ENCODE measurements around the gene ABR.
"Not testable (repeated sequence)": the region's sequence is repeated elsewhere in the genome, so short reads cannot be mapped to it uniquely, and the experiment has no call there.

ABR gene

GRCh38 chr17:1120596-1121441 is 59.0 kb downstream of the ABR start:
- no peak for DNase-seq

DNA sequence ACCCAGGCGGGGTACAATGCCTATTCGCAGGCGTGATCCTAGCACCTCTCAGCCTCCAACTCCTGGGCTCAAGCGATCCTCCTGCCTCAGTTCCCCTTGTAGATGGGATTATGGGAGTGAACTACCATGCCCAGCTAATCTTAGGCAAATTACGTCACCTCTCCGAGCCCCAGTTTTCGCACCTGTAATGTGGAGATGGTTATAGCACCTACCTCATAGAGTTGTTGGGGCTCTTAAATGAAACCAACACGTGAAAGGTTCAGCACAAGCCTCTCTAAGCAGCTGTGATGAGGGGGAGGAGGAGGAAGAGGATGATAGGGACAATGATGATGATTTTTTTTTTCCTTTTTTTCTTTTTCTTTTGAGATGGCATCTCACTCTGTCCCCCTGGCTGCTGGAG is 59.9 kb downstream of the ABR start:
- no peak for DNase-seq

DNA sequence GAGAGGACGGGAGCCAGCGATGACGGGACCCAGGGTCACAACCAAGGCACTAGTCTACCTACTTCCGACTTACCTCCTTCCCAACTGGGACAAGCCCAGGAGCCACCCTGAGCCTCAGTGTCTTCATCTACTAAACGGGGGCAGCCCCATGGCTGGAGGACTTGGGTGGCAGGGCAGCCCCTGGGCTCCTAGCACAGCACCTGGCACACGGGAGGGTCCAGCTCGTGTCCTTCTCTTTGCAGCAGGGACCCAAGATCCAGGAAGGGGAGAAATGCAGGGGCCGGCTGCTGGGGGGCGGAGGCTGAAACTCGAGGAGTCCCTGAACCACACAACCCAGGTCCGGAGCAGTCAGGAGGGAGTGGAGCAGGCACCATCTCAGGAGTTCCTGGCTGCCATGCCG is 63.2 kb downstream of the ABR start:
- no peak for DNase-seq

GRCh38 chr17:1112875-1113274 is 66.9 kb downstream of the ABR start:
- DNase-seq, result no peak

- DNase-seq, result no peak
Observed at GRCh38 chr17:1111599-1112443, 68.0 kb downstream of the ABR start.

DNA sequence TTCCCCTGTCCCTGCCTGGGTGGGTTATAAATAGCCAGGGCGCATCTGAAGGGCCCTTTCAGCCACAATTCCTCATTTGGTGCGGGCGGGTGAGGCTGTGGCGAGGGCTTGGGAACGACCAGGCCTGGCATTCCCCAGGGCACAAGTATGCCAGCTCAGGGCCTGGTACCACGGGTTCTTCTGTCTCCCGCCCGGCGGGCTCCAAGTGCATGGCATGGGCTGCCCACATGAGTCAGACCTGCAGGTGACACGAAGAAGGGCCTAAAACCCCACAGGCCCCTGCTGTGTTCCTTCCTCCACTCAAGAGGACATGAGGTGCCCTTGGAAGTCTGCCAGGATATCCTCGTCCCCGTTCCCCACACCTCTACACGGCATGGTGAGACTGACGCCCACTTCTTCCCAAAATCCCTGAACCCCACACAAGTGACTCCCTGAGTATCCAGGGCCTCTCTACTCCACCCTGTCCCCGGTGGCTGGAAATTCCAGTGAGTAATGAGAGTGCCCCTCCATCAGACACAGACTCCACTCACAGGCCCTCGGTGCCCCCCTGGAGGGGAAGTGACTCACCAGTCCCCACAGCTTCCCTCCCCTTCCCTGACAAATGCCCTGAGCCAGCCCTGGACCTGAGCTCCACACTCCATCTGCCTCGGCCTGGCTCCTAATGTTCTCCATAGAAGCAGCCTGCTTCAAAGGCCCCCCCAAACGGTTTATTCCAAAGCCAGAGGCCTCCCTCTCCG is 68.8 kb downstream of the ABR start:
- peak; percentile 93 for DNase-seq

GRCh38 chr17:1110541-1110861 is 69.3 kb downstream of the ABR start:
- DNase-seq, result no peak

DNA sequence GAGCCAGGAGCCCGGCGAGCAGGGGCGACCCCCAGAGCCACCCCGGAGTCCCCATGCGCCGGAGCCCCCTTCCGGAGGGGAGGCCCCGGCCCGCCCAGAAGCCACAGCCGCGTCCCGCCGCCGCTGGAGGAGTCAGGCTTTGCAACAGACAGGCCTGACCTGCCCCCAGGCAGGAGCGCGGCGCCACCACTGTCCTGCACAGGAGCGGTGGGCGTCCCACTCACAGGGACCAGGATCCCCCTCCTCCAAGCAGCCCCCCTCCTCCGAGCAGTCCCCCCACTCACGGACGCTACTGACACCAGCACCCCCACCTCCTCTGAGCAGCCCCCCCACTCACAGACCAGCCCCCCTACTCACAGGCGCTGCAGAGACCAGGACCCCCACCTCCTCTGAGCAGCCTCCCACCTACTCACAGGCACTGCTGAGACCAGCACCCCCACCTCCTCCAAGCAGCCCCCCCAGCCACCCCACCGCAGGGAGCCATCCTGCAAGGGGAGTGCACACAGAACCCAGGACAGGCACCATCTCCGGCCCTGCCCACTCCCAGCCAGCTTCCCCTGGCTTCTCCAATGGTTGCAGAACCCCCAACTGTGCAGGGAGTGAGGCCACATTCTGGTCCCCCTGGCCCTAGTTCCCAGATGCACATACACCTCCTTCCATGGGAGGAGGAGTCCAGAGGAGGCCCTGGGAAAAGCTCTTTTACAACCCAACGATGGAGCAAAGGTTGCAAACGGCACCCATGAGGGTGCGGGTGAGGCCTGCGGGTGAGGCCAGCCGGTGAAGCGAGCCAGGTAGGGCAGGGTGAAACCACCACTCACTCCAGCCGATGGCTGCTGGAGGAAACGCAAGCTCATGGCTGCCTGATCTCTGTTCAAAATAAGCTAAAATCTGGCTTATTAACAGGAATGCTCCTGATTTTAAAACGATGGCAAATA is 69.9 kb downstream of the ABR start:
- no peak for DNase-seq

DNA sequence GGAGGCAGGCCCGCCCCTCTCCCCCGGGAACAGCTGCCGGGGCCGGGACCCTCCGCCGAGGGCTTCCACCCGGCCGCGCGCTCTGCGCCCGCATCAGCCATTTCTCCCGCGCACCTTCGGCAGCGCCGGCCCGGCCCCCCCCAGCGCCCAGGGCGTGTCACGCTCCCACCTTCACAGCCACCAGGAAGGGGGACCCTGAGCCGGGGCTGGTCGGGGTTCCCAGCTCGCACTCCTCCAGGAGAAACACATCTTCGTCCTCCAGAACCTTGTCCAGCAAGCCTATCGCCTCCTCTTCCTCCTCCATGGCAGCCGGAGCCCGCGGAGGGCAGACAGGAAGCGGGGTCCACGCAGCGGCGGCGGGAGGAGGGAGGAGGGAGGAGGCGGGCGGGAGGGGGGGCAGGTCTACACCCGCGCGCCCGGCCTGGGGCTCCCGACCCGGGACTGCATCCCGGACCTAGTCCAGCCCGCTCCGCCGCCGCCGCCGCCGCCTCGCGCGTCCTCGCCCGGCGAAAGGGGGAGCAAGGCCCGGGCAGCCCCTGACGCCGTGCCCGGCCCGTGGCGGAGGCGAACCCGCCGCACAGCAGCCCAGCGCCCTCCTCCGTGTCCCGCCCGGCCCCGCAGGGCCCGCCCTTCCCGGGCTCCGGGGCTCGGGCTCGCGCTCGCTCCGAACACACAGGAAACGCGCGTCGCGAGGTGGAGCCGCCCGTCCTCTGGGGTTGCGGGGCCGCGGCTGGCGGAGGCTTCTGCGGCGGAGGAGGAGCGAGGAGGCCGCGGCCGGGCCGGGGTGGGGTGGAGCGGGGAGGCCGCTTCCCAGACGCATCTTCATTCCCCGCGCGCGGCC is 70.8 kb downstream of the ABR start:
- peak; percentile 67 for DNase-seq

DNA sequence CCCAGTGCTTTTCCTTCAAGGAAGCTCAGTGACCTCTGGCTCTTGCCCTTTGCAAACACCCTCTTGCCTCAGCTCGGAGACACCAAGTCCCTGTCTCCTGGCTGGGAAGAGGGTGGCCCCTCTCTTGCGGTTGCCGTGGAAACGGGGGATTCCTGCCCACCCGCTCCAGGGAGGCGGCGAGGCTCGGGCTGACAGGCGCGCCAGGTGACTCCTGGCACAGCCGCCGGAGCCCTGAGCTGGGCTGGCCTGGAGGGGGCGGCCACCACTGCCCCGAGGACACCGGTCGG is 71.4 kb downstream of the ABR start:
- DNase-seq, result no peak

DNA sequence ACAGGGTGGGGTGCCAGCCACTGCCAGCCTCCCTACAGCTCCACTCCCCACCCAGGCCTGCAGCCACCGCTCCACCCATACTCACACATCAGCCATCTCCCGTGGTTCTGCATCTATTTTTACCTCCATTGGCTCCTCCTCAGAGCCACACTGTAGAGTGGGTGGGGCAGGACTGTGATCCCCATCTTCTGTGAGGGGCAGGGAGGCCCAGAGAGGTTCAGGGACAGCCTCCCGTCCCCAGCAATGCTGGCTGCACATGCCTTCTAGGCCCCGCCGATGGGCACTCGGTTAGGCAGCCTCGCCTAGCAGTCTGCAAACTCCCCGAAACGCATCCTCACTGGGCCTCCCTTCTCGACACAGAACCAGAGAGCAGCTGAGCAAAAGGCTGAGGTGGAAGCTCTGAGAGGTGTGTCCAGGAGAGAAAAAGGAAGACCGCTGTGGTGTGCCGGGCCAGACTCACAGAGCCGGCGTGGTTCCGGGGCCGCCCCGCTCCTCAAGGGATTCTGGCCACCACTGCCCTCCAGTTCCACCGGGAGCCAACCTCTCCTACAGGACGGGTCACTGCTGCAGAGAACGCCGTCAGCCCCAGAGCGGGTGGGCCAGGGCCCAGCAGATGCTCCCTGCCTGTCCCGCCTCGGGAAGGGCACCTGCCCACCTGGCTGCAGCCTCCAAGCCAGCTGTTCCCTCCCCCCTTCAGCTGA is 71.9 kb downstream of the ABR start:
- DNase-seq, result no peak

- no peak for DNase-seq
Observed at GRCh38 chr17:1107083-1107776, 72.6 kb downstream of the ABR start.

DNA sequence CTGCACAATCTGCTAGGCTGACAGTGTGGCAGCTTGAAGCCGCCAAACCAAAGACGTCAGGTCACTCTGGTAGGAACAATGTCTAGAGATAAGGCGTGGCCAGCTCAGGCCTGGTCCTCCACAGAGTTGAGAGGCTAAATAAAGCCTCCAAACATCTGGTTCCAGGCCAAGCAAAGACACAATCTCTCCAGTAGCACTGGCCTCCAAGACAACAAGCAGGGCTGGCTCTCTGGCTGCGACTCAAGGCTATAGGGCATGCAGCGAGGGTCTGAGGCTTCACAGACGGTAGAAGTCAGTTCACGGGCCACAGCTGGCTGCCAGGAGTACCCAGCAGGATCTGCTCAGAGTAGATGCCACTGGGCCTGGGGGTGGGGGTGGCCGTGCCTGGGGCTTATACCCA is 75.6 kb downstream of the ABR start:
- DNase-seq, result no peak

GRCh38 chr17:1100382-1100781 is 79.4 kb downstream of the ABR start:
- DNase-seq, result no peak

GRCh38 chr17:1099242-1099641 is 80.5 kb downstream of the ABR start:
- DNase-seq, result no peak

GRCh38 chr17:1097972-1098744 is 81.6 kb downstream of the ABR start:
- DNase-seq, result not testable (repeated sequence)

GRCh38 chr17:1096215-1096614 is 83.6 kb downstream of the ABR start:
- no peak for DNase-seq

- no peak for DNase-seq
Observed at GRCh38 chr17:1095853-1096173, 84.0 kb downstream of the ABR start.

DNA sequence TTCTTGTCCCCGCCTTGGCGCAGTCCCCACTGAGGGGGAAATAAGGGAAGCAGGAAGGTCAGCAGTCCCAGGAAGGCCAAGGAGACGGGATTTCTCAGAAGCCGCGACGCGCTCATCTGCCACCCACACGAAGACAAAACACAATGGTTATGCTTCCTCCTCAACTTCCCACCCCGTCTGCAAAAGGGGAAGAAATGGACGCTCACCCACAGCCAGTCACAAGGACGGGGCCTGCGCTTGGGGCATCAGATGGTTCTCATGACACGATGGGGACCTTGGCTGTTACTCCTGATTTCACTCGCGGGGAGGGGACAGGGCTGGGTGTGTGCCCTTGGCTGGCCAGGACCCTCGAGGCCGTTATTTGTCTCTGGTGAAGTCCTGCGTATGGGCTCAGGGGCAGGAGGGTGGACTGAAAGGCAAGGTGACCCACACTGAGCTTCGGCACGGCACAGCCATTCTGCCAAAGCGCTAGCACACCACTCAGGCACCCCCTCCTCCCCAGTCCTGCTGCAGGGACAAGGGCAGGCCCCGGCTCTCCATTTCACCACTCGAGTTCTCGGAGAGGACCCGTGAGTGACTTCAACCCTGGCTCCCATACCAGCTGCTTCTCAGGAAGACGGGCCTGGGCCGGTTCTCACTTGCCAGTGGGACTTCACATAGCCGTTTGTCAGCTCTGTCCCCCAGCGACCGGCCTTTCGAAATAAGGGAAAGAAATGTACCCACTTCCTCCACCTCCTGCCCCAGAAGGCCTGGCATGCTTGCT is 84.5 kb downstream of the ABR start:
- no peak for DNase-seq

All from fibroblast of skin of right biceps (primary cell).